Limb (tissue), 2 donors: ENCODE results near the gene CLCNKB.

Experiments used
- DNase-seq, 2 donors: peaks; one replicate each; pipeline ENCODE4 v3.0.0-alpha.2; 2016; ENCODE audit errors: extremely low spot score in 2 of 2

The CLCNKB gene

GRCh38 chr1:16074217-16074616, 30.6 kb downstream of the CLCNKB start:
- no peak for DNase-seq

GRCh38 chr1:16075337-16076030, 31.9 kb downstream of the CLCNKB start:
- no peak for DNase-seq

- no peak for DNase-seq
Measured at GRCh38 chr1:16076031-16076864, 32.7 kb downstream of the CLCNKB start.

GRCh38 chr1:16076865-16077238, 33.3 kb downstream of the CLCNKB start:
- no peak for DNase-seq

GRCh38 chr1:16077406-16078245, 34.0 kb downstream of the CLCNKB start:
- DNase-seq = no peak

- DNase-seq = peak; percentile 80 to 91
Measured at GRCh38 chr1:16078925-16079656, 35.5 kb downstream of the CLCNKB start.

GRCh38 chr1:16080422-16081150, 37.0 kb downstream of the CLCNKB start:
- DNase-seq = no peak

- peak in 1 of 2 donors; percentile 23 for DNase-seq
Measured at GRCh38 chr1:16081636-16082035, 38.1 kb downstream of the CLCNKB start.

GRCh38 chr1:16082283-16083038, 38.9 kb downstream of the CLCNKB start:
- peak in 1 of 2 donors; percentile 59 for DNase-seq

- DNase-seq = no peak
Measured at GRCh38 chr1:16083486-16083885, 39.9 kb downstream of the CLCNKB start.

- DNase-seq = no peak
Measured at GRCh38 chr1:16085522-16085921, 41.9 kb downstream of the CLCNKB start.

- no peak for DNase-seq
Measured at GRCh38 chr1:16087733-16088132, 44.2 kb downstream of the CLCNKB start.

- no peak for DNase-seq
Measured at GRCh38 chr1:16088351-16088911, 44.8 kb downstream of the CLCNKB start.

- DNase-seq = no peak
Measured at GRCh38 chr1:16088996-16089395, 45.4 kb downstream of the CLCNKB start.

GRCh38 chr1:16090076-16090826, 46.7 kb downstream of the CLCNKB start:
- DNase-seq = no peak

GRCh38 chr1:16091296-16091695, 47.7 kb downstream of the CLCNKB start:
- no peak for DNase-seq

- DNase-seq = no peak
Measured at GRCh38 chr1:16092097-16092922, 48.7 kb downstream of the CLCNKB start.
